ENCODE measurements around the gene USP20.

- no peak for TF ChIP-seq CTCF (IDR thresholded peaks at IDR 0.05)
- no peak for TF ChIP-seq POLR2A (IDR thresholded peaks at IDR 0.05)
Observed at GRCh38 chr9:129897263-129897662, 62.0 kb downstream of the USP20 start.
